Measurements from ENCODE around the gene TPMT. TPM values are rescaled to one million over a fixed set of nuclear protein-coding genes. Genes with fewer than 3 reads are reported as not detected.

Gene TPMT
- total RNA-seq, 4 donors from 2014 or later = 6.3 to 9.6 (median 8.4) TPM

GRCh38 chr6:18186540-18187250 lies 31.8 kb upstream of the TPMT start:
- Histone ChIP-seq H3K27ac (replicated peaks in 1 of 4) (no peak overlapping the region), H3K4me3 (no peak overlapping the region), H3K9me3 (no peaks in the 10 kb centered on the region), H3K36me3 (peaks cover 7 to 42% (median 14%) of the 10 kb centered on the region in 4 donors), H3K4me1 (no peaks in the 10 kb centered on the region), H3K27me3 (no peaks in the 10 kb centered on the region)
- no peak for TF ChIP-seq CTCF (IDR thresholded peaks at IDR 0.05)
- TF ChIP-seq POLR2AphosphoS5 (IDR thresholded peaks at IDR 0.05) = no peak
- no peak for TF ChIP-seq POLR2A (IDR thresholded peaks at IDR 0.05; ENCODE audit: low read depth)
- no peak for TF ChIP-seq EP300 (IDR thresholded peaks at IDR 0.05)
- no peak for DNase-seq (ENCODE audit: extremely low spot score)
- intact Hi-C loops (cut with DNase I) = no loop called here
- WGBS = 92% methylated on average over 4 of the region's 4 CpGs

GRCh38 chr6:18186033-18186432 lies 31.2 kb upstream of the TPMT start:
- no peaks in the 10 kb centered on the region for H3K4me1 ChIP-seq
- WGBS = 65% methylated on average over 2 of the region's 2 CpGs
- no peak for DNase-seq (ENCODE audit: extremely low spot score)
- H3K27me3 ChIP-seq = no peaks in the 10 kb centered on the region
- H3K9me3 ChIP-seq = no peaks in the 10 kb centered on the region
- no peak for TF ChIP-seq POLR2A (IDR thresholded peaks at IDR 0.05; ENCODE audit: low read depth)
- no peak for TF ChIP-seq CTCF (IDR thresholded peaks at IDR 0.05)
- no peak for TF ChIP-seq POLR2AphosphoS5 (IDR thresholded peaks at IDR 0.05)
- no peak for TF ChIP-seq EP300 (IDR thresholded peaks at IDR 0.05)
- no peak overlapping the region for H3K4me3 ChIP-seq
- H3K27ac ChIP-seq (replicated peaks in 1 of 4) = no peak overlapping the region
- intact Hi-C loops (cut with DNase I) = no loop called here
- H3K36me3 ChIP-seq = peaks cover under 1 to 36% (median 8%) of the 10 kb centered on the region in 4 donors

- no peak for TF ChIP-seq POLR2A (IDR thresholded peaks at IDR 0.05; ENCODE audit: low read depth)
- no peak for TF ChIP-seq POLR2AphosphoS5 (IDR thresholded peaks at IDR 0.05)
- no peak for TF ChIP-seq CTCF (IDR thresholded peaks at IDR 0.05)
- no peak for TF ChIP-seq EP300 (IDR thresholded peaks at IDR 0.05)
- Histone ChIP-seq H3K27me3 (no peaks in the 10 kb centered on the region), H3K4me3 (no peak overlapping the region)
Observed at GRCh38 chr6:18185624-18186023, 30.7 kb upstream of the TPMT start.

GRCh38 chr6:18183766-18184165 lies 28.9 kb upstream of the TPMT start:
- no peak for TF ChIP-seq EP300 (IDR thresholded peaks at IDR 0.05)
- Histone ChIP-seq H3K27ac (replicated peaks in 1 of 4) (no peak overlapping the region), H3K4me1 (no peaks in the 10 kb centered on the region), H3K27me3 (no peaks in the 10 kb centered on the region), H3K4me3 (no peak overlapping the region), H3K36me3 (peaks cover 0 to 33% (median 7%) of the 10 kb centered on the region in 4 donors), H3K9me3 (no peaks in the 10 kb centered on the region)
- no peak for DNase-seq (ENCODE audit: extremely low spot score)
- intact Hi-C loops (cut with DNase I) = no loop called here
- WGBS = 82% methylated on average over 4 of the region's 4 CpGs

More at GRCh38 chr6:18185624-18186023, 30.7 kb upstream of the TPMT start:
- no peaks in the 10 kb centered on the region for H3K4me1 ChIP-seq
- DNase-seq (ENCODE audit: extremely low spot score) = no peak
- H3K9me3 ChIP-seq = no peaks in the 10 kb centered on the region
- 84% methylated on average over 1 of the region's 1 CpG for WGBS
- H3K36me3 ChIP-seq = peaks cover 0 to 35% (median 7%) of the 10 kb centered on the region in 4 donors
- no peak overlapping the region for H3K27ac ChIP-seq (replicated peaks in 1 of 4)
- intact Hi-C loops (cut with DNase I) = no loop called here

GRCh38 chr6:18182568-18182967 lies 27.7 kb upstream of the TPMT start:
- H3K27ac ChIP-seq (replicated peaks in 1 of 4) = no peak overlapping the region
- H3K27me3 ChIP-seq = no peaks in the 10 kb centered on the region
- WGBS = 85% methylated on average over 4 of the region's 4 CpGs
- peaks cover 0 to 21% (median 7%) of the 10 kb centered on the region in 4 donors for H3K36me3 ChIP-seq
- H3K4me3 ChIP-seq = no peak overlapping the region
- no peak for DNase-seq (ENCODE audit: extremely low spot score)
- intact Hi-C loops (cut with DNase I) = no loop called here
- no peaks in the 10 kb centered on the region for H3K9me3 ChIP-seq
- H3K4me1 ChIP-seq = no peaks in the 10 kb centered on the region
- TF ChIP-seq POLR2A (IDR thresholded peaks at IDR 0.05; ENCODE audit: low read depth) = no peak
- no peak for TF ChIP-seq EP300 (IDR thresholded peaks at IDR 0.05)
- no peak for TF ChIP-seq CTCF (IDR thresholded peaks at IDR 0.05)
- TF ChIP-seq POLR2AphosphoS5 (IDR thresholded peaks at IDR 0.05) = no peak

All from esophagus muscularis mucosa (tissue), 4 donors.